Activated gamma-delta T cell treated with Interleukin-2 at 50 U/mL for 16 hours (primary cell): Measurements from ENCODE around the gene TMPRSS6.

Experiments
- DNase-seq: peaks from one replicate; pipeline ENCODE4 v3.0.0-alpha.2; 2020

TMPRSS6 gene

GRCh38 chr22:37062702-37063381 lies 46.7 kb downstream of the TMPRSS6 start:
- DNase-seq = no peak

GRCh38 chr22:37062376-37062675 lies 47.2 kb downstream of the TMPRSS6 start:
- no peak for DNase-seq

GRCh38 chr22:37061611-37062375 lies 47.7 kb downstream of the TMPRSS6 start:
- DNase-seq = no peak

DNA sequence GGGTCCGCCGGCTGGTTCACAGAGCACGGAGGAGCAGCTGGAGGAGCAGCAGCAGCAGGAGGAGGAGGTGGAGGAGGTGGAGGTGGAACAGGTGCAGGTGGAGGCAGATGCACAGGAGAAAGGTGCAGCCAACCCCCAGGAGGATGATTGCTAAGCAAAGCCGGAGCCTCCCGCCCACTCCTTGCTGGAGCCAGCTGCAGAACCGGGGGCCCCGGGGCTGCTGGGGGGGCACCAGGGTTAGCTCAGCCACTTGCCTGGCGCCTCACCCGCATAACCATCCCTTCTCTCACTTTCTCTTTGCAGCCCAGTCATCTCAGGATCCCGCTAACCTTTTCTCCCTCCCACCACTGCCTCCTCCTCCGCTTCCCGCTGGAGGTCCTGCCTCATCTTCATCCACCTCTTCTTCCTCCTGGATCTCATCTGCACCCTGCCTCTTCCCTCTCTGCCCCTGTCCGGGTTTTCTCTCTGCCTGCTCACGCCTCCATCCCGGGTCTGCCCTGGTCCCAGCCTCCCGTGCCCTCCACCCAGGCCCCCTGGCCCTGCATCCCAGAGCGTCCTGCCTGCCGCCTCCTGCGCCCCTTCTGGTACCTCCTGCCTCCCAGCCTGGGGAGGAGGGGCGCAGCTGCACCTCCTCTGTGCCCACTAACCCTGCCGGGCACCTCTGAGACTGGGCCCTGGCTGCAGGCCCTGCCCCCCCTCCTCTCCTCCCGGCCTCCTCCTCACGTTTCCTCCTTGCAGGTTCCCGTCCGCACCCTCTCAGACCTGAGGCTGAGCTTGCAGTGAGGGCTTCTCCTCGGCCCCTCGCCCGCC lies 48.5 kb downstream of the TMPRSS6 start:
- DNase-seq = no peak

- no peak for DNase-seq
These were observed 49.5 kb downstream of the TMPRSS6 start for GRCh38 chr22:37059876-37060449.

DNA sequence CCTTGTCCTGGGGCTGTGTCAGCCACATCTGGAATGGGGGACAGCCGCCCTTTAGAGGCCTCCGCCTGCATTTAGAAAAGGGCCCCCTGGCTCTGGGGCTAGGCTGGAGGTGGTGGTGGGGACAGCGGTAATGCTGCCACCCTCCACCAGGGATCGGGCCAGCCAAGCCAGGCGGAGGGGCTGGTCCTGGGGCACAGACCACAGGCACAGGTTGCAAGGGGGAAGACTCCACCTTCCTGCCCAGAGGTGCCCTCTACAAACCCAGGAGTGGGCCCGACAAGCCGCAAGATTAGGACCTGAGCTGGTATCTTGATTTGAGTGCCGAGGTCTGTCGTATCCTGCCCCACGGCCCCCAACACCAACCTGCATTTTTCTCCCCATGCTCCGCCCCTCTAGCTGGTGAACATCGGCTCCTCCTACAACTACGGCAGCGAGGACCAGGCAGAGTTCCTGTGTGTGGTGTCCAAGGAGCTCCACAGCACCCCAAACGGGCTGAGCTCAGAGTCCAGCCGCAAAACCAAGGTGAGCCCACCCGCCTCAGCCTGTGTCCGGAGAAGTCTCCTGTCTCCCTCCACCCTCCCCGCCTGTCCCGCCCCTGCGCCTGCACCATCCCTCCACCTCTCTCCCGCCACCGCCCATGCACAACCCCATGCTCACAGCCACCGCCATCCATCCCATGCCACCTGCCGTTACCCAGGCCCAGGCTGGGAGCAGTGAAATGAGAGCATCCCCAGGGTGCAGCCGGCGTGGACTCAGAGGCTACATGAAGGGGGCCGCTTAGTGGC lies 50.4 kb downstream of the TMPRSS6 start:
- DNase-seq = no peak

- no peak for DNase-seq
These were observed 51.6 kb downstream of the TMPRSS6 start for GRCh38 chr22:37057796-37058510.

DNA sequence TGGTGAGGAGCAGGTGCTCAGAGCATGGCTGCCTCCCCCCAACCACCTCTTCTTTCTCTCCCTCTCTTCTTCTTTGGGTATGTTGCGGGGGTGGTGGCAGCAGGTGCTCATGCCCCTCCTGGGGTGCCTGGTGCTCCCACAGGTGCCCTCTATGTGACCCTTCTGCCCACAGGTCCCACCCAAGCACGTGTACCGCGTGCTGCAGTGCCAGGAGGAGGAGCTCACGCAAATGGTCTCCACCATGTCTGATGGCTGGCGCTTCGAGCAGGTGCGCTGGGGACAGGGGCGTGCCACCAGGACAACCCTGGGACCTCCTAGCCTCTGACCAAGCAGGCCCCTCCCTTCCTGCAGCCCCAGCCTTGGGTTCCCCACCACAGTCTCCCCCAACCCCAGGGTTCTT lies 52.3 kb downstream of the TMPRSS6 start:
- no peak for DNase-seq

DNA sequence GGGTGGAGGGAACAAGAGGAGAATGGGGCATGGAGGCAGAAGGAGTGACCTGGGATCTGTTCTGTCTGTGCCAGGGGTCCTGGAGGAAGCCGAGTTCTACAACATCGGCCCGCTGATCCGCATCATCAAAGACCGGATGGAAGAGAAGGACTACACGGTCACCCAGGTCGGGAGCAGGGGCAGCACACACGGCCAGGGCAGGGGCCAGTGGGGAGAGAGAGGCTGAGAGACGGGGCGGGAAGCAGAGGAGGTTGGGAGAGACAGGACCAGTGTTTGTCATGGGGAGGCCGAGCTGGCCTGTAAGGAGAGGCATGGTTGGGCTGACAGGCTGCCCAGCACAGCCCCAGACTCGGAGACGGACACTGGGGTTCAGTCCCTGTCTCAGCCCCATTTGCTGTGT lies 53.3 kb downstream of the TMPRSS6 start:
- DNase-seq = no peak

GRCh38 chr22:37054600-37055365 lies 54.7 kb downstream of the TMPRSS6 start:
- DNase-seq = no peak

- DNase-seq = no peak
These were observed 55.5 kb downstream of the TMPRSS6 start for GRCh38 chr22:37054056-37054395.

DNA sequence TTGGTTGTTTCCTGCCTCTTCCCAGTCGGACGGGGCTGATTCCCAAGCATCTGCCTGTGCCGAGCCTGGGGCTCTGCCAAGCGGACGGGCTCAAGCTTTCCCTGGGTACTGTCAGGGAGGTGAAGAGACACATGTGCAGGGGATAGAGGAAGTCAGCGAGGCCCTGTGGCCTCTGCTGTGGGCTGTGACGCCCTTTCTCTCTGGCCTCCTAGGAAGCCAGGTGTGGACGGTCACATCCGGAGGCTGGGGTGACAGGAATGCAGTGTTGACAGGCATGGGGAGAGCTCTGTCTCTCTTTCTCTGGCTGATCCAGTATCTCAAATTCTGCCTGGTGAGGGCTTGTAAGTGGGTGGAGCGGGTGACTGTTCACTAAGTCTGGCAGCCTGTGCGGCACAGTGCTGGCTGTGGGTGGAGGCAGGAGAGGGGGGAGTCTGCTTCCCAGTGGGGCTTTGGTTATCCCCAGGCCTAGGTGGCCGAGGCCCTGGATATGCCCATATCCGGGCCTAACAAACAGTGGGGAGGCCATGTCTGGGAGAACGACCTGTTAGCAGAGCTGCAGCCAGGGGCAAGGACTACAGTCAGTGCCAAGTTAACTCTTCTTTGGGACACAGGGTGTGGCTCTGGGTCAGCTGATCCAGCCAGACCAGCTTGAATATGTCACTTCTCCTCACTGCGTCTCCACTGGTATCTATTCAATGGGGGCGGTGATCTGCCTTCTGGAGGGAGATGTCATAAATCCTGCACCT lies 56.0 kb downstream of the TMPRSS6 start:
- DNase-seq = no peak

GRCh38 chr22:37052386-37053309 lies 56.9 kb downstream of the TMPRSS6 start:
- DNase-seq = no peak

DNA sequence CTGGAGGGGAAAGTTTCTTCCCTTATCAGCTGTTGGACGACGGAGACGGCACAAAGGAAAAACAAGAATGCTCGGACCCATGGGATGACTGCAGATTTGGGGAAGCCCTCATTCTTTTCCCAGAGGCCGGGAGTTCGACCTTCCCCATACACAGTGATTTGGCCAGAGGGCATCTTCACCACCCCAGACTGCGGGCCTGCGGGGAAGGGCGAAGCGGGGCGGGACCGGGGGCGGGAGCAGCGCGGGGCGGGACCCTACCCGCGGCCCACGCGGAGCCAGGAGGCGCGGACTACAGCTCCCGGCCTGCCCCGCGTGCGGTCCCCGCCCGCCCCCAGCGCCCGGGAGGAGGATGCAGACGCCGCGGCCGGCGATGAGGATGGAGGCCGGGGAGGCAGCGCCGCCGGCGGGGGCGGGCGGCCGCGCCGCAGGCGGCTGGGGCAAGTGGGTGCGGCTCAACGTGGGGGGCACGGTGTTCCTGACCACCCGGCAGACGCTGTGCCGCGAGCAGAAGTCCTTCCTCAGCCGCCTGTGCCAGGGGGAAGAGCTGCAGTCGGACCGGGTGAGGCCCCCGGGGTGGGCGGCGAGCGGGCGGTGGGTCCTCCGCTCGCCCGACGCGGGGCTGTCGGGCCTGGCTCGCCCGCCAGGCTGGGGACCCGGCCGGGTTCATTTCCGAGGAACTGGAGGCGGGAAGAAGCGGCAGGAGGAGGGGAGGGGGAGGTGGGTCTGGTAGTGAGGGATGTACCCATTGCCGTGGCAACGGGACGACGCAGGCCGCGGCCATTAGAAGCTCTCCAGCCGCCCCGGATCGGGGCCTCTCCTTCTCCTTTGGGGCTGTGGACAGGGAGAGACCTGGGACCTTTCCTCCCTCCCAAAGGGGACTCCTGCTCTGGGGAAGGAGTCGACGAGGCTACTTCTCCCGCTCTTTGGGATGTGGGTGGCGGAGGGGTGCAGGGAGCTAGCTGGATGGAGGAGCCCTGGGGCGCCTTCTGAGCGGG lies 57.8 kb downstream of the TMPRSS6 start, which contains the start of gene KCTD17:
Gene KCTD17, plus strand, starts transcription at position 352 of the 995 bp plus-strand sequence. Its CDS starts 19 bp downstream, at position 371.
- DNase-seq = peak; percentile 67

- no peak for DNase-seq
These were observed 58.6 kb downstream of the TMPRSS6 start for GRCh38 chr22:37050913-37051312.

DNA sequence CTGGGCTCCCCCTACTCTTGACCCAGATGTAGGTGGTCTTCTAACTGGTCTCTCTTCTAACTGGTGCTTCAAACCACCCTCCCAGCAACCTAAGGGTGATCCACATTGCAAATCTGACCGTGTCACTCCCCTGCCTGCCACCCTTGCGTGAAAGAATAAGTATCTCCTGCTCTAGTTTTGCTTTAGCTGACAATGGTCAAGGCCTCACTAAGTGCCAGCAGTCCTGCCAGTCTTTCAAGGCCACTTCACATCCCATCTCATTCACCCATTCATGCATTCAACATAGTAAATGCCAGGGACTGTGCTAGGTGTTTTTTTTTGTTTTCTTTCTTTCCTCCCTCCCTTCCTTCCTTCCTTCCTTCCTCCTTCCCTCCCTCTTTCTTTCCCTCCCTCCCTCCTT lies 60.3 kb downstream of the TMPRSS6 start:
- DNase-seq = no peak

- DNase-seq = no peak
These were observed 61.4 kb downstream of the TMPRSS6 start for GRCh38 chr22:37048133-37048532.

- DNase-seq = no peak
These were observed 62.5 kb downstream of the TMPRSS6 start for GRCh38 chr22:37047006-37047405.
